IPS-18a (cell line): Measurements from ENCODE around the gene GLG1.

ENCODE experiments used
- H3K27ac ChIP-seq: one replicate; pipeline ENCODE4 v1.5.1; 2013; ENCODE audit warnings: low read length
- H3K27me3 ChIP-seq: one replicate; pipeline ENCODE4 v1.6.1; 2013; ENCODE audit warnings: mild to moderate bottlenecking, low read length; ENCODE audit not compliant: control insufficient read depth, insufficient read depth
- H3K36me3 ChIP-seq: one replicate; pipeline ENCODE4 v1.6.1; 2013; ENCODE audit warnings: low read depth, low read length; ENCODE audit not compliant: control insufficient read depth
- H3K4me1 ChIP-seq: one replicate; pipeline ENCODE4 v1.6.1; 2013; ENCODE audit warnings: low read depth, low read length; ENCODE audit not compliant: control insufficient read depth
- H3K4me3 ChIP-seq: one replicate; pipeline ENCODE4 v1.5.1; 2013; ENCODE audit warnings: low read length
- H3K9ac ChIP-seq: one replicate; pipeline ENCODE4 v1.6.1; 2013; ENCODE audit warnings: mild to moderate bottlenecking, low read length, moderate library complexity
- H3K9me3 ChIP-seq: one replicate; pipeline ENCODE4 v1.6.1; 2013; ENCODE audit warnings: low read depth, low read length; ENCODE audit not compliant: control insufficient read depth

The GLG1 gene

GRCh38 chr16:74463888-74464287 lies 143.0 kb downstream of the GLG1 start:
- H3K4me1 ChIP-seq: no peaks in the 10 kb centered on the region
- H3K27ac ChIP-seq: no peak overlapping the region
- no peaks in the 10 kb centered on the region for H3K27me3 ChIP-seq
- H3K36me3 ChIP-seq: peaks cover 76% of the 10 kb centered on the region
- no peak overlapping the region for H3K9ac ChIP-seq
- no peaks in the 10 kb centered on the region for H3K9me3 ChIP-seq
- H3K4me3 ChIP-seq: no peak overlapping the region

GRCh38 chr16:74462361-74462760 lies 144.6 kb downstream of the GLG1 start:
- H3K9me3 ChIP-seq: no peaks in the 10 kb centered on the region
- H3K27me3 ChIP-seq: no peaks in the 10 kb centered on the region
- H3K4me3 ChIP-seq: no peak overlapping the region
- H3K36me3 ChIP-seq: peaks cover 72% of the 10 kb centered on the region
- H3K27ac ChIP-seq: no peak overlapping the region
- H3K4me1 ChIP-seq: no peaks in the 10 kb centered on the region
- no peak overlapping the region for H3K9ac ChIP-seq

GRCh38 chr16:74461826-74462225 lies 145.1 kb downstream of the GLG1 start:
- peaks cover 69% of the 10 kb centered on the region for H3K36me3 ChIP-seq

GRCh38 chr16:74460542-74460941 lies 146.4 kb downstream of the GLG1 start:
- Histone ChIP-seq H3K9ac (no peak overlapping the region), H3K9me3 (no peaks in the 10 kb centered on the region), H3K27me3 (no peaks in the 10 kb centered on the region), H3K4me3 (no peak overlapping the region), H3K4me1 (no peaks in the 10 kb centered on the region), H3K36me3 (peaks cover 71% of the 10 kb centered on the region), H3K27ac (no peak overlapping the region)

More at GRCh38 chr16:74461826-74462225, 145.1 kb downstream of the GLG1 start:
- no peak overlapping the region for H3K9ac ChIP-seq
- no peak overlapping the region for H3K27ac ChIP-seq
- H3K9me3 ChIP-seq: no peaks in the 10 kb centered on the region
- no peaks in the 10 kb centered on the region for H3K4me1 ChIP-seq
- no peaks in the 10 kb centered on the region for H3K27me3 ChIP-seq
- no peak overlapping the region for H3K4me3 ChIP-seq

GRCh38 chr16:74456290-74456625 lies 150.7 kb downstream of the GLG1 start:
- Histone ChIP-seq H3K27me3 (no peaks in the 10 kb centered on the region), H3K4me1 (no peaks in the 10 kb centered on the region), H3K9ac (no peak overlapping the region), H3K36me3 (peaks cover 54% of the 10 kb centered on the region), H3K9me3 (no peaks in the 10 kb centered on the region), H3K27ac (no peak overlapping the region), H3K4me3 (no peak overlapping the region)

GRCh38 chr16:74455619-74456289 lies 151.2 kb downstream of the GLG1 start:
- no peak overlapping the region for H3K9ac ChIP-seq
- peaks cover 57% of the 10 kb centered on the region for H3K36me3 ChIP-seq
- no peak overlapping the region for H3K4me3 ChIP-seq
- H3K27ac ChIP-seq: no peak overlapping the region
- no peaks in the 10 kb centered on the region for H3K9me3 ChIP-seq
- H3K4me1 ChIP-seq: no peaks in the 10 kb centered on the region
- no peaks in the 10 kb centered on the region for H3K27me3 ChIP-seq

GRCh38 chr16:74455213-74455612 lies 151.7 kb downstream of the GLG1 start:
- Histone ChIP-seq H3K9ac (no peak overlapping the region), H3K4me1 (no peaks in the 10 kb centered on the region), H3K27ac (no peak overlapping the region), H3K36me3 (peaks cover 51% of the 10 kb centered on the region), H3K9me3 (no peaks in the 10 kb centered on the region), H3K27me3 (no peaks in the 10 kb centered on the region), H3K4me3 (no peak overlapping the region)

GRCh38 chr16:74451951-74452758 lies 154.8 kb downstream of the GLG1 start:
- Histone ChIP-seq H3K9ac (no peak overlapping the region), H3K27ac (no peak overlapping the region), H3K9me3 (no peaks in the 10 kb centered on the region), H3K27me3 (no peaks in the 10 kb centered on the region), H3K4me3 (no peak overlapping the region), H3K4me1 (no peaks in the 10 kb centered on the region), H3K36me3 (peaks cover 52% of the 10 kb centered on the region)

GRCh38 chr16:74450967-74451760 lies 155.8 kb downstream of the GLG1 start:
- Histone ChIP-seq H3K9me3 (no peaks in the 10 kb centered on the region), H3K4me1 (no peaks in the 10 kb centered on the region), H3K4me3 (no peak overlapping the region), H3K27ac (no peak overlapping the region), H3K27me3 (no peaks in the 10 kb centered on the region), H3K9ac (no peak overlapping the region), H3K36me3 (peaks cover 44% of the 10 kb centered on the region)

- Histone ChIP-seq H3K9ac (no peak overlapping the region), H3K9me3 (no peaks in the 10 kb centered on the region), H3K27ac (no peak overlapping the region), H3K4me3 (no peak overlapping the region), H3K27me3 (no peaks in the 10 kb centered on the region), H3K36me3 (peaks cover 36% of the 10 kb centered on the region), H3K4me1 (no peaks in the 10 kb centered on the region)
Observed at GRCh38 chr16:74450236-74450635, 156.7 kb downstream of the GLG1 start.

GRCh38 chr16:74449470-74449869 lies 157.4 kb downstream of the GLG1 start:
- no peak overlapping the region for H3K4me3 ChIP-seq
- H3K27me3 ChIP-seq: no peaks in the 10 kb centered on the region
- H3K36me3 ChIP-seq: peaks cover 33% of the 10 kb centered on the region
- no peak overlapping the region for H3K27ac ChIP-seq
- no peaks in the 10 kb centered on the region for H3K4me1 ChIP-seq
- no peaks in the 10 kb centered on the region for H3K9me3 ChIP-seq
- no peak overlapping the region for H3K9ac ChIP-seq
